HepG2 (cell line): ENCODE data around the gene KCNK6. TPM values are rescaled to one million over a fixed set of nuclear protein-coding genes. Genes with fewer than 3 reads are reported as not detected.

Source experiments
- ATAC-seq: fragments of 200-7000 bp; cut with Tn5 transposase; 3 replicates; pipeline ENCODE4 v1.9.1; 2020; ENCODE audit warnings: mild to moderate bottlenecking, moderate library complexity
- BruUV-seq: library from RNA; stranded (reverse); fragments of 400-500 nt; replicated peaks from 2 replicates; lab custom pipeline; 2021; lab: Mats Ljungman, UMichigan
- CTCF ChIA-PET: fragments of 300-600 bp; formaldehyde crosslinking; extraction: SDS; loops from one replicate; lab custom pipeline; 2021; ENCODE audit warnings: low total read pairs, inconsistent platforms, low intra/inter-chr PET ratio; lab: Yijun Ruan, JAX
- POLR2A ChIA-PET: fragments of 350-600 bp; sonication (Branson Sonifier 250); formaldehyde crosslinking; loops from one replicate; lab custom pipeline; 2020; ENCODE audit warnings: antibody characterized with exemption, inconsistent platforms; lab: Yijun Ruan, JAX
- DNase-seq: peaks from one replicate; pipeline ENCODE4 v3.0.0-alpha.2; 2015; ENCODE audit warnings: low spot score
- FAIRE-seq: peaks from 3 replicates; lab custom pipeline; 2011; peaks lifted over from hg19 to GRCh38; lab: Jason Lieb, UNC
- H2AFZ ChIP-seq: one replicate; pipeline ENCODE4 v1.6.1; 2011; ENCODE audit warnings: low read length, inconsistent platforms
- H3K27ac ChIP-seq: fragments of 300-600 bp; 3 replicates; pipeline ENCODE4 v1.8.0; 2011; ENCODE audit warnings: mixed run types, mild to moderate bottlenecking, mixed read lengths, low read length, inconsistent platforms; ENCODE audit not compliant: insufficient read depth; ENCODE audit errors: extremely low read length
- H3K27me3 ChIP-seq, 2 experiments: fragments of 200-600 bp in 1 of 2; 2 replicates in 1 of 2; 3 replicates in 1 of 2; pipeline versions ENCODE4 v1.6.0 to v1.8.0; 2011; ENCODE audit warnings: low read length in 2 of 2, mild to moderate bottlenecking in 2 of 2, moderate library complexity in 2 of 2, inconsistent platforms in 1 of 2; ENCODE audit not compliant: insufficient read depth in 2 of 2, control insufficient read depth in 1 of 2
- H3K36me3 ChIP-seq, 2 experiments: fragments of 200-600 bp in 1 of 2; replicated peaks in 1 of 2; 2 replicates in 1 of 2; 3 replicates in 1 of 2; pipeline versions ENCODE4 v1.5.1 to v1.8.0; 2011; ENCODE audit warnings: low read length in 2 of 2, inconsistent platforms in 1 of 2; ENCODE audit not compliant: insufficient read depth in 2 of 2, control insufficient read depth in 1 of 2
- H3K4me1 ChIP-seq: 2 replicates; pipeline ENCODE4 v1.5.1; 2012; ENCODE audit warnings: low read length, inconsistent platforms; ENCODE audit not compliant: insufficient read depth
- H3K4me2 ChIP-seq: 2 replicates; pipeline ENCODE4 v1.6.0; 2011; ENCODE audit warnings: low read depth, low read length, inconsistent platforms
- H3K4me3 ChIP-seq, 3 experiments: fragments of 200-600 bp in 1 of 3; sonication (generic), shearing (Covaris generic) in 1 of 3; replicated peaks in 1 of 3; 2 replicates each; pipeline ENCODE4 v1.5.1; 2011 to 2016; ENCODE audit warnings: low read length in 3 of 3, inconsistent platforms in 2 of 3, low read depth in 2 of 3, mild to moderate bottlenecking in 2 of 3, control low read depth in 1 of 3, mixed read lengths in 1 of 3; ENCODE audit not compliant: insufficient read depth in 1 of 3
- H3K79me2 ChIP-seq: one replicate; pipeline ENCODE4 v1.6.1; 2011; ENCODE audit warnings: low read length, inconsistent platforms; ENCODE audit not compliant: insufficient read depth
- H3K9ac ChIP-seq: 2 replicates; pipeline ENCODE4 v1.6.0; 2011; ENCODE audit warnings: mild to moderate bottlenecking, low read depth, low read length, inconsistent platforms; ENCODE audit not compliant: insufficient read depth
- H3K9me3 ChIP-seq: 2 replicates; pipeline ENCODE4 v1.5.1; 2012; ENCODE audit warnings: mild to moderate bottlenecking, low read length
- H4K20me1 ChIP-seq: 2 replicates; pipeline ENCODE4 v1.6.0; 2011; ENCODE audit warnings: inconsistent platforms, mild to moderate bottlenecking, low read length, moderate library complexity; ENCODE audit not compliant: insufficient read depth
- CAMTA2 ChIP-seq: sonication (generic); formaldehyde crosslinking; IDR thresholded peaks from 2 replicates; pipeline ENCODE4 v1.4.0; 2020; ENCODE audit warnings: mild to moderate bottlenecking, missing genetic modification reagents, borderline replicate concordance
- CREB3 ChIP-seq: sonication (generic); formaldehyde crosslinking; IDR thresholded peaks from 2 replicates; pipeline ENCODE4 v1.5.0; 2020; ENCODE audit warnings: missing genetic modification reagents
- FOXO1 ChIP-seq: sonication (generic); formaldehyde crosslinking; IDR thresholded peaks from 2 replicates; pipeline ENCODE4 v1.4.0; 2020; ENCODE audit warnings: missing genetic modification reagents
- KAT2B ChIP-seq: fragments of 150-350 bp; IDR thresholded peaks from 2 replicates; pipeline ENCODE4 v1.6.1; 2014; ENCODE audit warnings: low read depth, low read length, borderline replicate concordance
- NCOR1 ChIP-seq: fragments of 200-600 bp; sonication (generic); IDR thresholded peaks from 2 replicates; pipeline ENCODE4 v1.7.0; 2017; ENCODE audit warnings: antibody characterized with exemption, low read length, borderline replicate concordance
- PHB2 ChIP-seq: fragments of 450-650 bp; IDR thresholded peaks from 2 replicates; pipeline ENCODE4 v1.6.1; 2018; ENCODE audit not compliant: partially characterized antibody
- SAFB2 ChIP-seq: sonication (generic); formaldehyde crosslinking; IDR thresholded peaks from 2 replicates; pipeline ENCODE4 v1.5.1; 2020; ENCODE audit warnings: missing genetic modification reagents, low read depth, mild to moderate bottlenecking, borderline replicate concordance
- SNRNP70 ChIP-seq: fragments of 200-400 bp; formaldehyde crosslinking; IDR thresholded peaks from 2 replicates; pipeline ENCODE4 v1.6.1; 2017; ENCODE audit warnings: mild to moderate bottlenecking, low read depth, low read length, moderate library complexity
- TEAD2 ChIP-seq: sonication (generic); formaldehyde crosslinking; IDR thresholded peaks from 2 replicates; pipeline ENCODE4 v1.9.0; 2021; ENCODE audit warnings: missing genetic modification reagents
- THAP7 ChIP-seq: sonication (generic); formaldehyde crosslinking; IDR thresholded peaks from 2 replicates; pipeline ENCODE4 v1.8.1; 2023; ENCODE audit warnings: mild to moderate bottlenecking, missing genetic modification reagents
- ZNF639 ChIP-seq: conservative IDR thresholded peaks from 2 replicates; pipeline ENCODE4 v1.6.1; 2018; ENCODE audit warnings: missing genetic modification reagents
- ZNF747 ChIP-seq: sonication (generic); formaldehyde crosslinking; IDR thresholded peaks from 2 replicates; pipeline ENCODE4 v1.8.1; 2023; ENCODE audit warnings: missing genetic modification reagents, mild to moderate bottlenecking, borderline replicate concordance
- WGBS: methylation state at CpG from one replicate; pipeline ENCODE4 v1.1.6; 2017; ENCODE audit warnings: low lambda C conversion rate; 5-methylcytosine and 5-hydroxymethylcytosine counted together
- in situ Hi-C: cut with HindIII; loops from 2 replicates; pipeline ENCODE4 v1.10.0; 2017; ENCODE audit warnings: low pct_unique_long_range_greater_than_20kb; ENCODE audit not compliant: extremely low pct_ligation_motif_present
- intact Hi-C: fragments of 100-400 bp; cut with micrococcal nuclease; formaldehyde crosslinking; loops from one replicate; pipeline ENCODE4 v1.10.0; 2022; ENCODE audit not compliant: unreplicated experiment
- polyA plus RNA-seq, 8 experiments: library from polyadenylated mRNA; depleted of rRNA in 3 of 8; stranded (reverse) in 7 of 8; unstranded in 1 of 8; fragments of >200 nt; fragmentation: Illumina TruSeq in 4 of 8; extraction: Trizol in 4 of 8; gene quantifications; 2 replicates each; pipeline versions ENCODE4 v1.2.1 to v1.2.3, GENCODE V29; 2011 to 2016; ENCODE audit warnings: low read depth in 4 of 8, missing spikeins in 1 of 8, mixed read lengths in 1 of 8; ENCODE audit not compliant: insufficient read depth in 1 of 8
- total RNA-seq, 5 experiments: library from RNA; depleted of rRNA; stranded (reverse); fragments of >200 nt; fragmentation: Illumina TruSeq; extraction: Trizol; gene quantifications; 2 replicates each; pipeline ENCODE4 v1.2.3, GENCODE V29; 2016; ENCODE audit warnings: low read depth in 1 of 5

Gene KCNK6
- total and polyA plus RNA-seq, 2 of the 13 experiments (the other 11 are each of a cell fraction or from before 2014, with no cell fraction given) = 0.03 TPM; not detected in 1

GRCh38 chr19:38355728-38356725 lies 36.4 kb downstream of the KCNK6 start:
- BruUV-seq = no TSS peak
- Histone ChIP-seq H3K4me3 (no peak overlapping the region), H3K36me3 (no peaks in the 10 kb centered on the region), H3K79me2 (no peaks in the 10 kb centered on the region), H3K27me3 (peaks cover 14 to 52% of the 10 kb centered on the region in 2 experiments), H3K9ac (no peak overlapping the region), H3K9me3 (no peaks in the 10 kb centered on the region), H3K27ac (no peak overlapping the region), H2AFZ (no peak overlapping the region), H3K4me2 (no peak overlapping the region), H3K4me1 (peaks cover 1% of the 10 kb centered on the region; the same call in 1 of the 2 replicates), H4K20me1 (no peaks in the 10 kb centered on the region)
- TF ChIP-seq TEAD2 (CRISPR knock-in tag) = no peak
- TF ChIP-seq PHB2 = no peak
- TF ChIP-seq CREB3 = no peak
- TF ChIP-seq SAFB2 (CRISPR knock-in tag) = no peak
- no peak for TF ChIP-seq SNRNP70
- WGBS = 30% methylated on average over 14 of the region's 16 CpGs
- intact Hi-C loops (no loop called here), in situ Hi-C loops (no loop called here)
- DNase-seq (no peak), FAIRE-seq (no peak), ATAC-seq (no peak)
- ChIA-PET CTCF (no interaction called here), POLR2A (no interaction called here)

- CTCF ChIA-PET = no interaction called here
- H3K79me2 ChIP-seq = no peaks in the 10 kb centered on the region
- 24% methylated on average over 4 of the region's 5 CpGs for WGBS
- FAIRE-seq (no peak), ATAC-seq (no peak), DNase-seq (no peak)
- H3K4me3 ChIP-seq = no peak overlapping the region
- BruUV-seq = no TSS peak
- no peaks in the 10 kb centered on the region for H4K20me1 ChIP-seq
- intact Hi-C loops = no loop called here
- no peaks in the 10 kb centered on the region for H3K9me3 ChIP-seq
- no peaks in the 10 kb centered on the region for H3K36me3 ChIP-seq
- POLR2A ChIA-PET = interaction anchor here (1.3 kb wide), 1 partner anchor 11 kb away, joined by 4 read pairs; no protein-coding TSS in a partner anchor
- peaks cover 18% of the 10 kb centered on the region for H3K4me1 ChIP-seq
- in situ Hi-C loops = no loop called here
- H3K27ac ChIP-seq = no peak overlapping the region
- no peak overlapping the region for H3K9ac ChIP-seq
- H3K27me3 ChIP-seq = peaks cover 17 to 57% of the 10 kb centered on the region in 2 experiments
- no peak overlapping the region for H2AFZ ChIP-seq
- no peak overlapping the region for H3K4me2 ChIP-seq
- no peak for TF ChIP-seq CAMTA2 (CRISPR knock-in tag)
- TF ChIP-seq NCOR1 = no peak
- no peak for TF ChIP-seq THAP7 (CRISPR knock-in tag)
- no peak for TF ChIP-seq ZNF747 (CRISPR knock-in tag)
- TF ChIP-seq FOXO1 (CRISPR knock-in tag) = no peak
- no peak for TF ChIP-seq KAT2B
- no peak for TF ChIP-seq ZNF639
These were observed 38.4 kb downstream of the KCNK6 start for GRCh38 chr19:38358071-38358470.
